HepG2 (cell line): ENCODE data around the gene TMEM134. TPM values are rescaled to one million over a fixed set of nuclear protein-coding genes. Genes with fewer than 3 reads are reported as not detected.

ENCODE experiments used
- ATAC-seq: fragments of 200-7000 bp; cut with Tn5 transposase; 3 replicates; pipeline ENCODE4 v1.9.1; 2020; ENCODE audit warnings: mild to moderate bottlenecking, moderate library complexity
- BruUV-seq: library from RNA; stranded (reverse); fragments of 400-500 nt; replicated peaks from 2 replicates; lab custom pipeline; 2021; lab: Mats Ljungman, UMichigan
- CTCF ChIA-PET: fragments of 300-600 bp; formaldehyde crosslinking; extraction: SDS; loops from one replicate; lab custom pipeline; 2021; ENCODE audit warnings: low total read pairs, inconsistent platforms, low intra/inter-chr PET ratio; lab: Yijun Ruan, JAX
- POLR2A ChIA-PET: fragments of 350-600 bp; sonication (Branson Sonifier 250); formaldehyde crosslinking; loops from one replicate; lab custom pipeline; 2020; ENCODE audit warnings: antibody characterized with exemption, inconsistent platforms; lab: Yijun Ruan, JAX
- DNase-seq: peaks from one replicate; pipeline ENCODE4 v3.0.0-alpha.2; 2015; ENCODE audit warnings: low spot score
- FAIRE-seq: peaks from 3 replicates; lab custom pipeline; 2011; peaks lifted over from hg19 to GRCh38; lab: Jason Lieb, UNC
- H2AFZ ChIP-seq: one replicate; pipeline ENCODE4 v1.6.1; 2011; ENCODE audit warnings: low read length, inconsistent platforms
- H3K27ac ChIP-seq: fragments of 300-600 bp; 3 replicates; pipeline ENCODE4 v1.8.0; 2011; ENCODE audit warnings: mixed run types, mild to moderate bottlenecking, mixed read lengths, low read length, inconsistent platforms; ENCODE audit not compliant: insufficient read depth; ENCODE audit errors: extremely low read length
- H3K27me3 ChIP-seq, 2 experiments: fragments of 200-600 bp in 1 of 2; 2 replicates in 1 of 2; 3 replicates in 1 of 2; pipeline versions ENCODE4 v1.6.0 to v1.8.0; 2011; ENCODE audit warnings: low read length in 2 of 2, mild to moderate bottlenecking in 2 of 2, moderate library complexity in 2 of 2, inconsistent platforms in 1 of 2; ENCODE audit not compliant: insufficient read depth in 2 of 2, control insufficient read depth in 1 of 2
- H3K36me3 ChIP-seq, 2 experiments: fragments of 200-600 bp in 1 of 2; replicated peaks in 1 of 2; 2 replicates in 1 of 2; 3 replicates in 1 of 2; pipeline versions ENCODE4 v1.5.1 to v1.8.0; 2011; ENCODE audit warnings: low read length in 2 of 2, inconsistent platforms in 1 of 2; ENCODE audit not compliant: insufficient read depth in 2 of 2, control insufficient read depth in 1 of 2
- H3K4me1 ChIP-seq: 2 replicates; pipeline ENCODE4 v1.5.1; 2012; ENCODE audit warnings: low read length, inconsistent platforms; ENCODE audit not compliant: insufficient read depth
- H3K4me2 ChIP-seq: 2 replicates; pipeline ENCODE4 v1.6.0; 2011; ENCODE audit warnings: low read depth, low read length, inconsistent platforms
- H3K4me3 ChIP-seq, 3 experiments: fragments of 200-600 bp in 1 of 3; sonication (generic), shearing (Covaris generic) in 1 of 3; replicated peaks in 1 of 3; 2 replicates each; pipeline ENCODE4 v1.5.1; 2011 to 2016; ENCODE audit warnings: low read length in 3 of 3, inconsistent platforms in 2 of 3, low read depth in 2 of 3, mild to moderate bottlenecking in 2 of 3, control low read depth in 1 of 3, mixed read lengths in 1 of 3; ENCODE audit not compliant: insufficient read depth in 1 of 3
- H3K79me2 ChIP-seq: one replicate; pipeline ENCODE4 v1.6.1; 2011; ENCODE audit warnings: low read length, inconsistent platforms; ENCODE audit not compliant: insufficient read depth
- H3K9ac ChIP-seq: 2 replicates; pipeline ENCODE4 v1.6.0; 2011; ENCODE audit warnings: mild to moderate bottlenecking, low read depth, low read length, inconsistent platforms; ENCODE audit not compliant: insufficient read depth
- H3K9me3 ChIP-seq: 2 replicates; pipeline ENCODE4 v1.5.1; 2012; ENCODE audit warnings: mild to moderate bottlenecking, low read length
- H4K20me1 ChIP-seq: 2 replicates; pipeline ENCODE4 v1.6.0; 2011; ENCODE audit warnings: inconsistent platforms, mild to moderate bottlenecking, low read length, moderate library complexity; ENCODE audit not compliant: insufficient read depth
- ATF5 ChIP-seq: sonication (generic); formaldehyde crosslinking; IDR thresholded peaks from 2 replicates; pipeline ENCODE4 v1.4.0; 2020; ENCODE audit warnings: mild to moderate bottlenecking, low read depth, missing genetic modification reagents
- HOMEZ ChIP-seq: IDR thresholded peaks from 2 replicates; pipeline ENCODE4 v1.6.1; 2016; ENCODE audit warnings: low read depth
- HOXA9 ChIP-seq: sonication (generic); formaldehyde crosslinking; IDR thresholded peaks from 2 replicates; pipeline ENCODE4 v1.8.1; 2022; ENCODE audit warnings: missing genetic modification reagents, mild to moderate bottlenecking, moderate library complexity, borderline replicate concordance
- MAFF ChIP-seq: IDR thresholded peaks from 2 replicates; pipeline ENCODE4 v1.6.1; 2011; ENCODE audit warnings: low read depth, low read length, improper control_type of control experiment
- MEF2D ChIP-seq: sonication (generic); formaldehyde crosslinking; IDR thresholded peaks from 2 replicates; pipeline ENCODE4 v1.5.1; 2020; ENCODE audit warnings: mild to moderate bottlenecking, missing genetic modification reagents
- MTA3 ChIP-seq: sonication (generic); formaldehyde crosslinking; IDR thresholded peaks from 2 replicates; pipeline ENCODE4 v1.4.0; 2020; ENCODE audit warnings: missing genetic modification reagents
- MXD3 ChIP-seq: IDR thresholded peaks from 2 replicates; pipeline ENCODE4 v1.6.1; 2016; ENCODE audit warnings: mild to moderate bottlenecking, missing biosample characterization, missing genetic modification reagents
- NCOA2 ChIP-seq: sonication (generic); formaldehyde crosslinking; IDR thresholded peaks from 2 replicates; pipeline ENCODE4 v1.8.0; 2022; ENCODE audit warnings: inconsistent platforms
- PRMT3 ChIP-seq: sonication (generic); formaldehyde crosslinking; IDR thresholded peaks from 2 replicates; pipeline ENCODE4 v1.8.1; 2022; ENCODE audit warnings: low read depth, mild to moderate bottlenecking, moderate library complexity, missing genetic modification reagents, borderline replicate concordance
- RXRB ChIP-seq: IDR thresholded peaks from 2 replicates; pipeline ENCODE4 v1.6.1; 2016; ENCODE audit warnings: borderline replicate concordance, missing genetic modification reagents, missing compliant biosample characterization
- SRSF4 ChIP-seq: fragments of 200-400 bp; formaldehyde crosslinking; IDR thresholded peaks from one replicate; pipeline ENCODE4 v1.6.1; 2018; ENCODE audit warnings: mild to moderate bottlenecking, low read depth, low read length, moderate library complexity; ENCODE audit not compliant: poor library complexity, severe bottlenecking
- TRIM24 ChIP-seq: sonication (generic); formaldehyde crosslinking; IDR thresholded peaks from 2 replicates; pipeline ENCODE4 v1.8.0; 2022; ENCODE audit warnings: mild to moderate bottlenecking, missing genetic modification reagents
- ZNF101 ChIP-seq: sonication (generic); formaldehyde crosslinking; IDR thresholded peaks from 2 replicates; pipeline ENCODE4 v1.4.0; 2020; ENCODE audit warnings: mild to moderate bottlenecking, low read depth, missing genetic modification reagents, borderline replicate concordance
- ZNF207 ChIP-seq: fragments of 450-650 bp; IDR thresholded peaks from 2 replicates; pipeline ENCODE4 v1.6.1; 2016; ENCODE audit warnings: antibody characterized with exemption, borderline replicate concordance
- ZNF350 ChIP-seq: sonication (generic); formaldehyde crosslinking; IDR thresholded peaks from 2 replicates; pipeline ENCODE4 v1.4.0; 2020; ENCODE audit warnings: mild to moderate bottlenecking, low read depth, missing genetic modification reagents, borderline replicate concordance
- ZNF549 ChIP-seq: sonication (generic); formaldehyde crosslinking; IDR thresholded peaks from 2 replicates; pipeline ENCODE4 v1.5.0; 2020; ENCODE audit warnings: missing genetic modification reagents
- ZNF557 ChIP-seq: sonication (generic); formaldehyde crosslinking; IDR thresholded peaks from 2 replicates; pipeline ENCODE4 v1.4.0; 2020; ENCODE audit warnings: missing genetic modification reagents
- ZNF569 ChIP-seq: sonication (generic); formaldehyde crosslinking; IDR thresholded peaks from 2 replicates; pipeline ENCODE4 v1.5.0; 2020; ENCODE audit warnings: mild to moderate bottlenecking, missing genetic modification reagents, moderate library complexity, borderline replicate concordance
- ZNF770 ChIP-seq: sonication (generic); formaldehyde crosslinking; IDR thresholded peaks from 2 replicates; pipeline ENCODE4 v1.5.0; 2020; ENCODE audit warnings: mild to moderate bottlenecking, missing genetic modification reagents
- WGBS: methylation state at CpG from one replicate; pipeline ENCODE4 v1.1.6; 2017; ENCODE audit warnings: low lambda C conversion rate; 5-methylcytosine and 5-hydroxymethylcytosine counted together
- in situ Hi-C: cut with HindIII; loops from 2 replicates; pipeline ENCODE4 v1.10.0; 2017; ENCODE audit warnings: low pct_unique_long_range_greater_than_20kb; ENCODE audit not compliant: extremely low pct_ligation_motif_present
- intact Hi-C: fragments of 100-400 bp; cut with micrococcal nuclease; formaldehyde crosslinking; loops from one replicate; pipeline ENCODE4 v1.10.0; 2022; ENCODE audit not compliant: unreplicated experiment
- polyA plus RNA-seq, 8 experiments: library from polyadenylated mRNA; depleted of rRNA in 3 of 8; stranded (reverse) in 7 of 8; unstranded in 1 of 8; fragments of >200 nt; fragmentation: Illumina TruSeq in 4 of 8; extraction: Trizol in 4 of 8; gene quantifications; 2 replicates each; pipeline versions ENCODE4 v1.2.1 to v1.2.3, GENCODE V29; 2011 to 2016; ENCODE audit warnings: low read depth in 4 of 8, missing spikeins in 1 of 8, mixed read lengths in 1 of 8; ENCODE audit not compliant: insufficient read depth in 1 of 8
- total RNA-seq, 5 experiments: library from RNA; depleted of rRNA; stranded (reverse); fragments of >200 nt; fragmentation: Illumina TruSeq; extraction: Trizol; gene quantifications; 2 replicates each; pipeline ENCODE4 v1.2.3, GENCODE V29; 2016; ENCODE audit warnings: low read depth in 1 of 5

The TMEM134 gene
- total and polyA plus RNA-seq, 2 of the 13 experiments (the other 11 are each of a cell fraction or from before 2014, with no cell fraction given), result 6.9 to 26.9 TPM

- ATAC-seq (no peak), FAIRE-seq (no peak), DNase-seq (no peak)
- H3K4me2 ChIP-seq, result no peak overlapping the region
- no peak overlapping the region for H3K27ac ChIP-seq
- POLR2A ChIA-PET, result no interaction called here
- no peaks in the 10 kb centered on the region for H3K79me2 ChIP-seq
- 20% methylated on average over 1 of the region's 21 CpGs for WGBS
- no peaks in the 10 kb centered on the region for H4K20me1 ChIP-seq
- in situ Hi-C loops (no loop called here), intact Hi-C loops (no loop called here)
- no peaks in the 10 kb centered on the region for H3K4me1 ChIP-seq
- peaks cover 17 to 84% of the 10 kb centered on the region in 2 experiments; a peak in 4 of 5 replicates for H3K27me3 ChIP-seq
- H3K4me3 ChIP-seq, result no peak overlapping the region
- no peak overlapping the region for H2AFZ ChIP-seq
- H3K9me3 ChIP-seq, result no peaks in the 10 kb centered on the region
- BruUV-seq, result no TSS peak
- CTCF ChIA-PET, result no interaction called here
- H3K36me3 ChIP-seq, result no peaks in the 10 kb centered on the region
- H3K9ac ChIP-seq, result no peak overlapping the region
- TF ChIP-seq MEF2D (no peak), TRIM24 (no peak), MAFF (no peak), HOMEZ (CRISPR knock-in tag) (no peak), NCOA2 (no peak), ZNF549 (no peak), MTA3 (CRISPR knock-in tag) (no peak), ZNF770 (CRISPR knock-in tag) (no peak), RXRB (CRISPR knock-in tag) (no peak), ZNF557 (CRISPR knock-in tag) (no peak), ZNF569 (CRISPR knock-in tag) (no peak), ZNF101 (no peak), HOXA9 (CRISPR knock-in tag) (no peak), ATF5 (CRISPR knock-in tag) (no peak), PRMT3 (CRISPR knock-in tag) (no peak), ZNF350 (CRISPR knock-in tag) (no peak), SRSF4 (no peak), MXD3 (no peak), ZNF207 (no peak)
Observed at GRCh38 chr11:67453816-67454732, 15.0 kb downstream of the TMEM134 start.
